Epithelial cell of esophagus (primary cell): ENCODE measurements around the gene ORAI3.

Experiments used
- DNase-seq: peaks from one replicate; pipeline ENCODE4 v3.0.0; 2010; ENCODE audit warnings: low read depth
- H3K4me3 ChIP-seq: 2 replicates; pipeline ENCODE4 v1.5.1; 2011; ENCODE audit warnings: mild to moderate bottlenecking, low read length, control low read depth
- TF ChIP-seq, protein P1 (sequence below): IDR thresholded peaks from 2 replicates; pipeline ENCODE4 v1.5.1; 2011; ENCODE audit warnings: low read depth, mild to moderate bottlenecking, low read length, control low read depth, inconsistent platforms; ENCODE audit not compliant: insufficient read depth; ENCODE audit errors: missing control alignments

Gene ORAI3

GRCh38 chr16:30947859-30948666 is 805 bp upstream of the ORAI3 start:
- TF ChIP-seq, protein P1, sequence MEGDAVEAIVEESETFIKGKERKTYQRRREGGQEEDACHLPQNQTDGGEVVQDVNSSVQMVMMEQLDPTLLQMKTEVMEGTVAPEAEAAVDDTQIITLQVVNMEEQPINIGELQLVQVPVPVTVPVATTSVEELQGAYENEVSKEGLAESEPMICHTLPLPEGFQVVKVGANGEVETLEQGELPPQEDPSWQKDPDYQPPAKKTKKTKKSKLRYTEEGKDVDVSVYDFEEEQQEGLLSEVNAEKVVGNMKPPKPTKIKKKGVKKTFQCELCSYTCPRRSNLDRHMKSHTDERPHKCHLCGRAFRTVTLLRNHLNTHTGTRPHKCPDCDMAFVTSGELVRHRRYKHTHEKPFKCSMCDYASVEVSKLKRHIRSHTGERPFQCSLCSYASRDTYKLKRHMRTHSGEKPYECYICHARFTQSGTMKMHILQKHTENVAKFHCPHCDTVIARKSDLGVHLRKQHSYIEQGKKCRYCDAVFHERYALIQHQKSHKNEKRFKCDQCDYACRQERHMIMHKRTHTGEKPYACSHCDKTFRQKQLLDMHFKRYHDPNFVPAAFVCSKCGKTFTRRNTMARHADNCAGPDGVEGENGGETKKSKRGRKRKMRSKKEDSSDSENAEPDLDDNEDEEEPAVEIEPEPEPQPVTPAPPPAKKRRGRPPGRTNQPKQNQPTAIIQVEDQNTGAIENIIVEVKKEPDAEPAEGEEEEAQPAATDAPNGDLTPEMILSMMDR = no peak
- DNase-seq = peak; percentile 93
- H3K4me3 ChIP-seq = peak overlapping the region; percentile 85

GRCh38 chr16:30949650-30950515 is 1.0 kb downstream of the ORAI3 start:
- DNase-seq = peak; percentile 96
- TF ChIP-seq, protein P1 = peak; percentile 17
- H3K4me3 ChIP-seq = peak overlapping the region; percentile 85

- H3K4me3 ChIP-seq = peak overlapping the region; percentile 85
- TF ChIP-seq, protein P1 = no peak
- no peak for DNase-seq
Observed at GRCh38 chr16:30950516-30951065, 1.7 kb downstream of the ORAI3 start.

DNA sequence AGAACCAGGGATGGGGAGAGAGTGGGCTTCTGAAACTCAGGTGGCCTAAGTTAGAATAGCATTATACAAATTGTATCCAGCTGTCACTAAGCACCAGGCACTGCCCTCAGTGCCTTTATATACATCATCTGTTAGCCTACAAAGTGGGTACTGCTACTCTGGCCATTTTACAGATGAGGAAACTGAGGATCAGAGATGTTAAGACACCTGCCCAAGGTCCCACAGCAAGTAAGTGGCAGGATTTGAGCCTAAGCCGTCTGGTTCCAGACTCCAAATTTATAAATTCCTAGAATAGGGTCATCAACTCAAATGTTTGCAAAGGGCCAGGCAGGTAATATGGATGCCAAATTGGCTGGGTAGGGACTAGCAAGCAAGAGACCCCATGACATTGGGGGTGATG is 2.3 kb downstream of the ORAI3 start:
- TF ChIP-seq, protein P1 = no peak

GRCh38 chr16:30951750-30952149 is 2.9 kb downstream of the ORAI3 start:
- no peak overlapping the region for H3K4me3 ChIP-seq
- TF ChIP-seq, protein P1 = no peak
- DNase-seq = no peak

More for the DNA sequence above, 2.3 kb downstream of the ORAI3 start:
- DNase-seq = no peak
- H3K4me3 ChIP-seq = no peak overlapping the region

GRCh38 chr16:30953111-30953510 is 4.2 kb downstream of the ORAI3 start:
- no peak for DNase-seq
- TF ChIP-seq, protein P1 = no peak
- no peak overlapping the region for H3K4me3 ChIP-seq
